Stomach (tissue), 4 donors: Measurements from ENCODE around the gene STX10.

ENCODE experiments used
- EP300 ChIP-seq: sonication (generic); formaldehyde crosslinking; IDR thresholded peaks from one replicate; pipeline ENCODE4 v1.6.1; 2017; ENCODE audit warnings: antibody characterized with exemption
- POLR2A ChIP-seq, 4 donors: fragments of 450-650 bp; IDR thresholded peaks; one replicate each; pipeline ENCODE4 v1.6.1; 2016; ENCODE audit warnings: antibody characterized with exemption in 4 of 4, control low read depth in 2 of 4, mild to moderate bottlenecking in 1 of 4, moderate library complexity in 1 of 4
- POLR2AphosphoS5 ChIP-seq, 3 donors: sonication (generic); formaldehyde crosslinking; IDR thresholded peaks; one replicate each; pipeline ENCODE4 v1.6.1; 2016; ENCODE audit warnings: antibody characterized with exemption in 3 of 3
- TF ChIP-seq, protein P1 (sequence below), 7 experiments: fragments of 450-650 bp in 4 of 7; fragments of 200-600 bp in 3 of 7; sonication (generic) in 3 of 7; IDR thresholded peaks; one replicate each; pipeline ENCODE4 v1.5.1; 2016 to 2019; ENCODE audit warnings: antibody characterized with exemption in 7 of 7, control low read depth in 2 of 7, mild to moderate bottlenecking in 1 of 7

GRCh38 chr19:13198634-13199033 lies 48.5 kb upstream of the STX10 start:
- TF ChIP-seq POLR2A (IDR thresholded peaks at IDR 0.05) (no peak), POLR2AphosphoS5 (IDR thresholded peaks at IDR 0.05) (no peak), EP300 (no peak)
- TF ChIP-seq, protein P1, sequence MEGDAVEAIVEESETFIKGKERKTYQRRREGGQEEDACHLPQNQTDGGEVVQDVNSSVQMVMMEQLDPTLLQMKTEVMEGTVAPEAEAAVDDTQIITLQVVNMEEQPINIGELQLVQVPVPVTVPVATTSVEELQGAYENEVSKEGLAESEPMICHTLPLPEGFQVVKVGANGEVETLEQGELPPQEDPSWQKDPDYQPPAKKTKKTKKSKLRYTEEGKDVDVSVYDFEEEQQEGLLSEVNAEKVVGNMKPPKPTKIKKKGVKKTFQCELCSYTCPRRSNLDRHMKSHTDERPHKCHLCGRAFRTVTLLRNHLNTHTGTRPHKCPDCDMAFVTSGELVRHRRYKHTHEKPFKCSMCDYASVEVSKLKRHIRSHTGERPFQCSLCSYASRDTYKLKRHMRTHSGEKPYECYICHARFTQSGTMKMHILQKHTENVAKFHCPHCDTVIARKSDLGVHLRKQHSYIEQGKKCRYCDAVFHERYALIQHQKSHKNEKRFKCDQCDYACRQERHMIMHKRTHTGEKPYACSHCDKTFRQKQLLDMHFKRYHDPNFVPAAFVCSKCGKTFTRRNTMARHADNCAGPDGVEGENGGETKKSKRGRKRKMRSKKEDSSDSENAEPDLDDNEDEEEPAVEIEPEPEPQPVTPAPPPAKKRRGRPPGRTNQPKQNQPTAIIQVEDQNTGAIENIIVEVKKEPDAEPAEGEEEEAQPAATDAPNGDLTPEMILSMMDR (IDR thresholded peaks at IDR 0.05) = no peak
